Loucy (cell line): ENCODE results near the gene TBKBP1.

Source experiments
- CTCF ChIP-seq: fragments of 200-600 bp; sonication (generic); conservative IDR thresholded peaks from 2 replicates; pipeline ENCODE4 v1.5.1; 2014; ENCODE audit warnings: mild to moderate bottlenecking, antibody characterized with exemption, low read length
- EZH2phosphoT487 ChIP-seq: fragments of 200-600 bp; IDR thresholded peaks from 2 replicates; pipeline ENCODE4 v1.6.1; 2018; ENCODE audit warnings: antibody characterized with exemption, mild to moderate bottlenecking, moderate library complexity, borderline replicate concordance

DNA sequence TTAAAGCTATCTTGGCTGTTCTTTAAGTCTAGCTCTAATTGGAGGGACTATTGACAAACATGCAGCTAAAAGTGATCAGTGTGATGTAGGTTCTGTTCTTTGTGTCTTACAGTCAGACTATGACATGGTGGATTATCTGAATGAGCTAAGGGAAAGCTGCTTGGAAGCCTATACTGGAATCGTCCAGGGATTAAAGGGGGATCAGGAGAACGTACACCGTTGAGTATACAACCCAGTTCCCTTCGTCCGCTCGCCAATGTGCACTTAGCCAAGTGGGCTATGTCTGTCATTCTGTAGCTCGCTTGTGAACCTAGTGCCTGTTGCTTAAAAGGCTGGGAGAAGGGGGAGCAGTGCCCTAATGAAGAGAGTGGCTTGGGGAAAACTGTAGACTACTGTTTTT is 15.8 kb upstream of the TBKBP1 start:
- TF ChIP-seq CTCF (no peak), EZH2phosphoT487 (no peak)
